GM23338 (cell line): Measurements from ENCODE around the gene AHDC1.

Experiments
- CTCF ChIP-seq, 2 experiments: fragments of 200-600 bp in 1 of 2; sonication (generic) in 1 of 2; conservative IDR thresholded peaks; 2 replicates each; pipeline versions ENCODE4 v1.5.1 to v1.6.1; 2016 to 2017; ENCODE audit warnings: antibody characterized with exemption in 2 of 2, low read depth in 2 of 2, mild to moderate bottlenecking in 2 of 2, moderate library complexity in 1 of 2
- EZH2 ChIP-seq: fragments of 200-600 bp; sonication (generic); IDR thresholded peaks from one replicate; pipeline ENCODE4 v1.8.0; 2017; ENCODE audit warnings: antibody characterized with exemption, mild to moderate bottlenecking, low read depth; ENCODE audit not compliant: unreplicated experiment
- EZH2phosphoT487 ChIP-seq: fragments of 200-600 bp; sonication (generic); IDR thresholded peaks from one replicate; pipeline ENCODE4 v1.8.1; 2018; ENCODE audit warnings: antibody characterized with exemption; ENCODE audit not compliant: unreplicated experiment
- JUNB ChIP-seq: IDR thresholded peaks from one replicate; pipeline ENCODE4 v1.6.1; 2016; ENCODE audit warnings: antibody characterized with exemption; ENCODE audit not compliant: unreplicated experiment
- POLR2AphosphoS5 ChIP-seq: IDR thresholded peaks from 2 replicates; pipeline ENCODE4 v1.6.1; 2016; ENCODE audit warnings: antibody characterized with exemption, low read depth
- REST ChIP-seq: IDR thresholded peaks from one replicate; pipeline ENCODE4 v1.6.1; 2018; ENCODE audit warnings: antibody characterized with exemption; ENCODE audit not compliant: unreplicated experiment
- STAT1 ChIP-seq: IDR thresholded peaks from one replicate; pipeline ENCODE4 v1.6.1; 2016; ENCODE audit warnings: antibody characterized with exemption; ENCODE audit not compliant: unreplicated experiment
- ZNF331 ChIP-seq: fragments of 250-450 bp; sonication (Bioruptor Pico); IDR thresholded peaks from 2 replicates; pipeline ENCODE4 v1.5.0; 2020; ENCODE audit warnings: low read depth, mild to moderate bottlenecking, moderate library complexity

DNA sequence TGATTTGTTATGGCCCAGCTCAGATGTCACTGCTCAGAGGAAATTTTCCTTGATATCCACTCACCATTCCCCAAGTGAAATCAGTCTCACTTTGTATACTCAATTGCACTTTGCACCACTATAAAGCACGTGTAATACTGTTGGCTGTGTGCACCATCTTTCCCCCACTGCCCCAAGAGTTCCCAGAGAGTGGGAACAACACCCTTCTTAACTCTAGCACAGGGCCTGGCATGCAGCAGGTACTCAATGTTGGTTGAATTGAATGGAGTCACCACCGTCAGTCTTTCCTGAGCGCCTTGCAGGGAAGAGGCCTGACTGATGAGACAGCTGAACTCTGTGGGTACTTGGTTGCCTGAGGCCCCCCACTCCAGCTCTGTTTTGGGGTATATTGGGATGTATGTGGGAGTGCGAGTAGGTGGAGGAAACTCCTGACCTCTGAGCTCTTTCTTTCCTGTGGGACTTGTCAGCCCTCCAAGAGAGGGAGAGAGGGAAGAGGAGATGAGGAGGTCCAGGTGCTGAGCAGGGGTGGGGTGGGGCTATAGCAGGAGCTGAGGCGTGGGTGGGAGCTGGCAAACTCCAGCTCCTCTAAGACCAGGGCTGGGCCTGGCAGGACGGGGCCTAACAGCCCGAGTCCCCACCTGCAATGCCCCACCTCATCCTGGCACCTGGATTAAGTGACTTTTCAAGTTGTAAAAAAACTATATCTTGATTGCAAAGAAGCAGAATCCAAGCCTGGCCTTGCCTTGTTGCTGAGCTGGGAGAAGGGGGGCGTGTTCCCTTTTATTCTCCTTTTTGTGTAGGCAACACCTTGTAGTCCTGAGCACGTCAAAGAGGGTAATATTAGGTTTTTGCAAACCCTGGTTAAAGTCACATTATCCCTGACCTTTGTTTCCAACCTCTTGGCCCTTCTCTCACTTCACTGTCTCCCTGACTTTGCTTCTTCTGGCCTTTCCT lies 94.5 kb downstream of the AHDC1 start:
- TF ChIP-seq CTCF (conservative IDR thresholded peaks at IDR 0.05; ENCODE audit: low read depth in 2 of 2): no peak
- TF ChIP-seq POLR2AphosphoS5: no peak
- TF ChIP-seq EZH2phosphoT487: no peak
- TF ChIP-seq EZH2: no peak
- TF ChIP-seq ZNF331 (CRISPR knock-in tag): no peak
- no peak for TF ChIP-seq REST
- TF ChIP-seq JUNB: no peak
- no peak for TF ChIP-seq STAT1
